Glutamatergic neuron (in vitro differentiated cells): Measurements from ENCODE around the gene IGSF23. TPM values are rescaled to one million over a fixed set of nuclear protein-coding genes. Genes with fewer than 3 reads are reported as not detected.

Experiments used
- DNase-seq: peaks from one replicate; pipeline ENCODE4 v3.0.0; 2022
- H3K27ac Mint-ChIP-seq: one replicate; pipeline ENCODE4 v1.8.0; 2020; ENCODE audit warnings: mild to moderate bottlenecking, mixed read lengths, inconsistent platforms; ENCODE audit not compliant: unreplicated experiment
- H3K27me3 Mint-ChIP-seq: one replicate; pipeline ENCODE4 v1.8.0; 2020; ENCODE audit warnings: mild to moderate bottlenecking, moderate library complexity, mixed read lengths, inconsistent platforms; ENCODE audit not compliant: unreplicated experiment
- H3K36me3 Mint-ChIP-seq: one replicate; pipeline ENCODE4 v1.8.0; 2020; ENCODE audit warnings: mild to moderate bottlenecking, mixed read lengths, inconsistent platforms; ENCODE audit not compliant: unreplicated experiment
- H3K4me1 Mint-ChIP-seq: one replicate; pipeline ENCODE4 v1.8.0; 2020; ENCODE audit warnings: mild to moderate bottlenecking, low read depth, mixed read lengths, inconsistent platforms; ENCODE audit not compliant: unreplicated experiment
- H3K4me3 Mint-ChIP-seq: one replicate; pipeline ENCODE4 v1.8.0; 2020; ENCODE audit warnings: mild to moderate bottlenecking, mixed read lengths, inconsistent platforms; ENCODE audit not compliant: unreplicated experiment
- H3K9me3 Mint-ChIP-seq: one replicate; pipeline ENCODE4 v1.8.0; 2020; ENCODE audit warnings: mild to moderate bottlenecking, moderate library complexity, mixed read lengths, inconsistent platforms; ENCODE audit not compliant: unreplicated experiment
- CTCF ChIP-seq: fragments of 200-600 bp; sonication (generic); IDR thresholded peaks from one replicate; pipeline ENCODE4 v1.5.0; 2021; ENCODE audit not compliant: partially characterized antibody, unreplicated experiment
- total RNA-seq: library from RNA; stranded (reverse); fragmentation: NEBNext Ultra II Directional; extraction: Animal tissue kit (Norgen Biotek cat#: 25700); gene quantifications from one replicate; pipeline ENCODE4 v1.2.1, GENCODE V29; 2021; ENCODE audit not compliant: unreplicated experiment

The IGSF23 gene
- total RNA-seq, 1 donor from 2014 or later: not detected

GRCh38 chr19:44661205-44661604 lies 47.8 kb downstream of the IGSF23 start:
- no peak for TF ChIP-seq CTCF
- Mint-ChIP-seq H3K36me3 (no peaks in the 10 kb centered on the region), H3K4me3 (no peak overlapping the region), H3K4me1 (peaks cover 15% of the 10 kb centered on the region), H3K9me3 (peaks cover 3% of the 10 kb centered on the region), H3K27ac (no peak overlapping the region), H3K27me3 (no peaks in the 10 kb centered on the region)
- no peak for DNase-seq

GRCh38 chr19:44661904-44662303 lies 48.5 kb downstream of the IGSF23 start:
- Mint-ChIP-seq H3K9me3 (peaks cover 3% of the 10 kb centered on the region), H3K27me3 (no peaks in the 10 kb centered on the region), H3K4me1 (peaks cover 15% of the 10 kb centered on the region), H3K27ac (no peak overlapping the region), H3K4me3 (no peak overlapping the region), H3K36me3 (no peaks in the 10 kb centered on the region)
- DNase-seq: no peak
- no peak for TF ChIP-seq CTCF

- no peak overlapping the region for H3K27ac Mint-ChIP-seq
- no peaks in the 10 kb centered on the region for H3K27me3 Mint-ChIP-seq
- no peak overlapping the region for H3K4me3 Mint-ChIP-seq
- H3K9me3 Mint-ChIP-seq: peaks cover 3% of the 10 kb centered on the region
- H3K4me1 Mint-ChIP-seq: peaks cover 15% of the 10 kb centered on the region
- no peaks in the 10 kb centered on the region for H3K36me3 Mint-ChIP-seq
- no peak for TF ChIP-seq CTCF
- no peak for DNase-seq
Measured at GRCh38 chr19:44662691-44663385, 49.5 kb downstream of the IGSF23 start.

- Mint-ChIP-seq H3K36me3 (no peaks in the 10 kb centered on the region), H3K27ac (no peak overlapping the region), H3K9me3 (peaks cover 3% of the 10 kb centered on the region), H3K27me3 (no peaks in the 10 kb centered on the region), H3K4me3 (no peak overlapping the region), H3K4me1 (peaks cover 15% of the 10 kb centered on the region)
- no peak for TF ChIP-seq CTCF
- no peak for DNase-seq
Measured at GRCh38 chr19:44663996-44664395, 50.6 kb downstream of the IGSF23 start.

GRCh38 chr19:44664976-44665375 lies 51.6 kb downstream of the IGSF23 start:
- peaks cover 3% of the 10 kb centered on the region for H3K9me3 Mint-ChIP-seq

More at GRCh38 chr19:44664976-44665375, 51.6 kb downstream of the IGSF23 start:
- TF ChIP-seq CTCF: no peak
- Mint-ChIP-seq H3K27ac (no peak overlapping the region), H3K4me3 (no peak overlapping the region), H3K4me1 (peaks cover 15% of the 10 kb centered on the region), H3K36me3 (no peaks in the 10 kb centered on the region), H3K27me3 (no peaks in the 10 kb centered on the region)
- no peak for DNase-seq
